ENCODE data around the gene CACNA1E.

- TF ChIP-seq CTCF (conservative IDR thresholded peaks at IDR 0.05) = no peak
- no peak for TF ChIP-seq ZFX (IDR thresholded peaks at IDR 0.05)
Measured at GRCh38 chr1:181531441-181531840, 48.1 kb downstream of the CACNA1E start.
